DOHH2 (cell line): ENCODE data around the gene ANTXR2.

Experiments
- H3F3A ChIP-seq: fragments of 200-600 bp; sonication (generic), shearing (Covaris generic); 2 replicates; pipeline ENCODE4 v1.6.0; 2016; ENCODE audit warnings: antibody characterized with exemption, mild to moderate bottlenecking; ENCODE audit not compliant: control insufficient read depth, insufficient read depth
- H3K27ac ChIP-seq: fragments of 200-600 bp; sonication (generic); 2 replicates; pipeline ENCODE4 v1.5.1; 2014; ENCODE audit warnings: low read depth, mild to moderate bottlenecking, low read length, moderate library complexity
- H3K27me3 ChIP-seq: fragments of 200-600 bp; sonication (generic); 2 replicates; pipeline ENCODE4 v1.6.1; 2014; ENCODE audit warnings: mild to moderate bottlenecking, low read length, mixed read lengths; ENCODE audit not compliant: control insufficient read depth
- H3K36me3 ChIP-seq: fragments of 200-600 bp; sonication (generic); 2 replicates; pipeline ENCODE4 v1.6.1; 2014; ENCODE audit warnings: mild to moderate bottlenecking, low read length, moderate library complexity, mixed read lengths; ENCODE audit not compliant: control insufficient read depth
- H3K4me1 ChIP-seq: fragments of 200-600 bp; sonication (generic); 2 replicates; pipeline ENCODE4 v1.6.1; 2014; ENCODE audit warnings: mild to moderate bottlenecking, low read length, mixed read lengths; ENCODE audit not compliant: control insufficient read depth
- H3K4me2 ChIP-seq: fragments of 200-600 bp; sonication (generic); 2 replicates; pipeline ENCODE4 v1.6.0; 2014; ENCODE audit warnings: mild to moderate bottlenecking, low read length, moderate library complexity
- H3K4me3 ChIP-seq: fragments of 200-600 bp; sonication (generic); 2 replicates; pipeline ENCODE4 v1.5.1; 2014; ENCODE audit warnings: mild to moderate bottlenecking, low read length, mixed read lengths
- H3K79me2 ChIP-seq: fragments of 200-600 bp; sonication (generic); 2 replicates; pipeline ENCODE4 v1.6.1; 2014; ENCODE audit warnings: mild to moderate bottlenecking, low read length, mixed read lengths; ENCODE audit not compliant: control insufficient read depth
- H3K9me2 ChIP-seq: fragments of 200-600 bp; sonication (generic); replicated peaks from 2 replicates; pipeline ENCODE4 v1.6.1; 2014; ENCODE audit warnings: mild to moderate bottlenecking, low read length, mixed read lengths; ENCODE audit not compliant: control insufficient read depth
- H3K9me3 ChIP-seq: fragments of 200-600 bp; sonication (generic); 2 replicates; pipeline ENCODE4 v1.6.1; 2014; ENCODE audit warnings: antibody characterized with exemption, low read length, mixed read lengths; ENCODE audit not compliant: control insufficient read depth, insufficient read depth
- H4K20me1 ChIP-seq: fragments of 200-600 bp; sonication (generic); 2 replicates; pipeline ENCODE4 v1.6.0; 2014; ENCODE audit warnings: low read depth, mild to moderate bottlenecking, antibody characterized with exemption, low read length, moderate library complexity; ENCODE audit not compliant: control insufficient read depth, insufficient read depth
- EZH2phosphoT487 ChIP-seq: fragments of 200-600 bp; sonication (generic); IDR thresholded peaks from 2 replicates; pipeline ENCODE4 v1.6.1; 2017; ENCODE audit warnings: borderline replicate concordance, mild to moderate bottlenecking, antibody characterized with exemption, low read length, moderate library complexity, mixed read lengths
- TF ChIP-seq, protein P1 (sequence below): fragments of 200-600 bp; sonication (generic); IDR thresholded peaks from one replicate; pipeline ENCODE4 v1.5.1; 2014; ENCODE audit warnings: antibody characterized with exemption, mild to moderate bottlenecking, low read depth, low read length; ENCODE audit not compliant: poor library complexity, severe bottlenecking

The ANTXR2 gene

DNA sequence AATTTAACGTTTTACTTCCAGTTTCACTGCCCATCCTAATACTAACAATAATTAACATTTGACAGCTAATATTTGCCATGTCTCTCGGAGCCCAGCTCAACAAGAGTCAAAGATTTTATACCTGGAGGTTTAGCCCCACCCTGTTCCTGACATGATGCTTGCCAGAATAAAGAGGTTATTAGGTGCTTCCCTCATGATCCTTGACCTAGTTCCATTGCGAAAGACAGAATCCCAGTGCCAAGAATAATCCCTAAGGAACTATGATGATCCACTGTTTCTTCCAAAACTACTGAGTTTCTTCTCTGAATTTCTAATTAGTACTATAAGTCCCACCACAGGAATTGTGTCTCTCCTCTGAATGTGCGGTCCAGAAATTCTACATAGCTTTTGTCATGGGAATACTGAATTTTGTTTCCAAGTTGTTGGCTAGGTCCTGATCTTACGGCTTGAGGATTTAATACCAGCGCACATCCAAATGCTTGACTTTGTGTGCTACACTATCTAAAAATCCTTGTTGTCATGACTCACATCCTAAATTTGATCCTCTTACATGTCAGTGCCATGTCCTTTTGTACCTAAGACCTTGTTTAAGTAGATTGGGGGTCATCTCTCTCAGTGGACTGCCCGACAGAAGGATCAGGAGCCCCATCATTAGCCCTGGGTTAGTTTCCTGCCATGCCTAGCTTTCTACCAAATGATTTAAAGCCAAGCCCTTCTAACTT, 23.1 kb downstream of the ANTXR2 start:
- H3K36me3 ChIP-seq = no peaks in the 10 kb centered on the region
- H3K9me3 ChIP-seq = no peaks in the 10 kb centered on the region

DNA sequence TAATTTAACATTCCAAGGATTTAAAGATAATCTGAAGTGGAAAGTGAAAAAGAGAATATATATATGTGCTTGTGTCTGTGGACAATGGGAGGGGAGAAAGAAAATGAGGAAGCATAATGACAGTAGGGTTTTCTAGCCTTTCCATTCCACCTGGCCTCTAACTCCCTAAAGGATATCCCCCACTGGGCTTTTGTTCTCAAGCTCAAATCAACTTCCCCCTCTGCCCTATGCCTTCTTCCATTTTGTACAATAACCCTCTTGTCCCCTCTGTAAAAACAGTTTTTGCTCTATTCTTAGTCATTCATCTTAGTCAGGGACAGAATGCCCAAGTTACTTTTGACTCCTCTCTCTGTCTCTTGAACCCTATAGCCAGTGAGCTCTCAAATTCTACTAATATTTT, 23.6 kb downstream of the ANTXR2 start:
- Histone ChIP-seq H4K20me1 (no peaks in the 10 kb centered on the region), H3K27ac (no peak overlapping the region), H3K36me3 (no peaks in the 10 kb centered on the region), H3K4me3 (no peak overlapping the region), H3K4me2 (no peak overlapping the region), H3F3A (no peaks in the 10 kb centered on the region), H3K9me3 (no peaks in the 10 kb centered on the region), H3K9me2 (no peaks in the 10 kb centered on the region), H3K27me3 (no peaks in the 10 kb centered on the region), H3K4me1 (no peaks in the 10 kb centered on the region), H3K79me2 (no peaks in the 10 kb centered on the region)
- TF ChIP-seq, protein P1, sequence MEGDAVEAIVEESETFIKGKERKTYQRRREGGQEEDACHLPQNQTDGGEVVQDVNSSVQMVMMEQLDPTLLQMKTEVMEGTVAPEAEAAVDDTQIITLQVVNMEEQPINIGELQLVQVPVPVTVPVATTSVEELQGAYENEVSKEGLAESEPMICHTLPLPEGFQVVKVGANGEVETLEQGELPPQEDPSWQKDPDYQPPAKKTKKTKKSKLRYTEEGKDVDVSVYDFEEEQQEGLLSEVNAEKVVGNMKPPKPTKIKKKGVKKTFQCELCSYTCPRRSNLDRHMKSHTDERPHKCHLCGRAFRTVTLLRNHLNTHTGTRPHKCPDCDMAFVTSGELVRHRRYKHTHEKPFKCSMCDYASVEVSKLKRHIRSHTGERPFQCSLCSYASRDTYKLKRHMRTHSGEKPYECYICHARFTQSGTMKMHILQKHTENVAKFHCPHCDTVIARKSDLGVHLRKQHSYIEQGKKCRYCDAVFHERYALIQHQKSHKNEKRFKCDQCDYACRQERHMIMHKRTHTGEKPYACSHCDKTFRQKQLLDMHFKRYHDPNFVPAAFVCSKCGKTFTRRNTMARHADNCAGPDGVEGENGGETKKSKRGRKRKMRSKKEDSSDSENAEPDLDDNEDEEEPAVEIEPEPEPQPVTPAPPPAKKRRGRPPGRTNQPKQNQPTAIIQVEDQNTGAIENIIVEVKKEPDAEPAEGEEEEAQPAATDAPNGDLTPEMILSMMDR = no peak
- no peak for TF ChIP-seq EZH2phosphoT487

More for the DNA sequence above, 23.1 kb downstream of the ANTXR2 start:
- H3K79me2 ChIP-seq = no peaks in the 10 kb centered on the region
- H3K27ac ChIP-seq = no peak overlapping the region
- TF ChIP-seq, protein P1 = no peak
- TF ChIP-seq EZH2phosphoT487 = no peak
- no peak overlapping the region for H3K4me2 ChIP-seq
- no peak overlapping the region for H3K4me3 ChIP-seq
- no peaks in the 10 kb centered on the region for H3F3A ChIP-seq
- H3K27me3 ChIP-seq = no peaks in the 10 kb centered on the region
- H3K9me2 ChIP-seq = no peaks in the 10 kb centered on the region
- no peaks in the 10 kb centered on the region for H4K20me1 ChIP-seq
- H3K4me1 ChIP-seq = no peaks in the 10 kb centered on the region

DNA sequence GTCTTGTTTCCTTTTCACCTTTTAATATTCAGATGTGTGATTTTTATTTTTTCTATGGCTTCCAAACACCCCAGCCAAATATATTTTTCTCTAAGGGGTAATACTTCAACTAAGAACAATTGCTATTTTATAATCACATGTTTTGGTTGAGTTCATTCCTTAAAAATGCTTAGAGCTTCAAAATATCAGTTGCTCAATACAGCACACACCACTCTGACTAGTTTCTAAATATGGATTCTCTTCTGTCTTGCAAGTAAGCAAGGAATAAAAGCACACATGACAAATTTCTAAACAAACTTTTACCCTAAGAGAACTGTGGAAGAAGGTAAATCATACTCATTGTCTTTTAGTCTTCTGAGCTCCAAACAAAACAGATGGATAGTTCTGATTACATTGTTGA, 27.2 kb downstream of the ANTXR2 start:
- no peaks in the 10 kb centered on the region for H3K27me3 ChIP-seq
- H3K9me3 ChIP-seq = no peaks in the 10 kb centered on the region
- H3K4me3 ChIP-seq = no peak overlapping the region
- no peak overlapping the region for H3K27ac ChIP-seq
- H3K4me1 ChIP-seq = no peaks in the 10 kb centered on the region
- H3K9me2 ChIP-seq = no peaks in the 10 kb centered on the region
- TF ChIP-seq EZH2phosphoT487 = no peak
- TF ChIP-seq, protein P1 = no peak
- H3F3A ChIP-seq = no peaks in the 10 kb centered on the region
- no peaks in the 10 kb centered on the region for H3K36me3 ChIP-seq
- H3K79me2 ChIP-seq = no peaks in the 10 kb centered on the region
- no peak overlapping the region for H3K4me2 ChIP-seq
- H4K20me1 ChIP-seq = no peaks in the 10 kb centered on the region
